GM19043 (cell line): ENCODE measurements around the gene BMP5.
"Not testable (repeated sequence)": the region's sequence is repeated elsewhere in the genome, so short reads cannot be mapped to it uniquely, and the experiment has no call there.

Source experiments
- ATAC-seq: cut with Tn5 transposase; IDR thresholded peaks from one replicate; pipeline ENCODE4 v1.9.1; 2021; ENCODE audit warnings: low read depth; ENCODE audit not compliant: unreplicated experiment

Gene BMP5

DNA sequence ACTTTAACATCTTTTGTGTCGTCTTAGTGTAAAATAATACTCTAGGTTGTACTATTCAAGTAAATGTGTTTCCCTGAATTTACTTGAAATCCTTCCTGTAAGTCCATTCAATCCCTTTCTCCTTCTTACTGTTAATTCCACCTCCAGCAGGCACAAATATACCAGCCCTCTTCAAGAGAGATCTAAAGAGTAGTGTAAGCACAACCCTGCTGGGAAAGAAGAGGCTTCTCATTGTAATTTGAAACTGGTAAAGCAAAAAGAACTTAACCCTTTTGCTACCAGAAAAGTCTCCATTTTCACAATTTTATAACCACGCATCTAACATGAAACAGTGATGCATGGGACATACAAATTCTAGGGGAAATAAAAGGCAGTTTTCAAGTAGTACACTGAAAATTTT, at the start of gene BMP5:
Gene BMP5 (minus strand): TSS at position 191 of the 400 bp plus-strand sequence. CDS start 725 bp downstream, outside the sequence.
- no peak for ATAC-seq

DNA sequence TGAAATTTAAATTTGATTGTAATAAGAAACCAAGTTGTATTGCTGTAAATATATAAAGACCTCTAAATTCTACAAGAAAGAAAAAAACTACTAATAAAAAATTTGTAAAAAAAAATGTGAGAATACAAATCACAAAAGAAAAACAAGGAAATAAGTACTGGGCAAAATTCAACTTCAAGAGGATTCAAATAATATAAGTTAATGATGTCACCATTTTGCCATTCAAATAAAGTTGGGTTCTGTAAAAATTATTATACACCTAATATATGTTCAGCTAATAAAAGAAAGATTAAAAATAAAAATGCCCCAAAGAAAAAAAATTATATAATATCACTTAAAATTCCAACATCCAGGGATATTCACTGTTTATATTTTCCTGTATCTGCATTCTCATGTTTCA, 47.0 kb upstream of the BMP5 start:
- no peak for ATAC-seq

DNA sequence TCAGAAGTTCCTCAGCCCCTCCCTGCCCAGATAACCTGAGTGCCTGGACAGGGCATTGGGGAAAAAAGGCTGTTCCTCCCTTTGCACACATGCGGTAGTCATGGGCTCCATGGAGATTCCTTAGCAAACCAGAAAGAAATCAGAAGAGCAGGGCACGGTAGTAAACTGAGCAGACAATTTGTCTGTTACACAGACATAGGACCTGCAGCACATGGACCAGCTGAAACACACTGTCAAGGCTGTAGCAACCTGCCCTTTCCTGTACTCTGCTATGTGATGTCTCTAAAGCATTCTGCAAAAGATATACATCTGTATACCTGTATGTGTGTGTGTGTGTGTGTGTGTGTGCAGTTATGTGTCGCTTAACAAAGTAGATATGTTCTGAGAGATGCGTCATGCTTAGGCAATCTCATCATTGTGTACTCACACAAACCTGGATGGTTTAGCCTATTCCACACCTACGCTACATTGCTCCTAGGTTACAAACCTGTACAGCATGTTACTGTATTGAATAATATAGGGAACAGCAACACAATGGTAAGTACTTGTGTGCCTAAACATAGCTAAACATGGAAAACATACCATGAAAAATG, 44.4 kb upstream of the BMP5 start:
- ATAC-seq = no peak

DNA sequence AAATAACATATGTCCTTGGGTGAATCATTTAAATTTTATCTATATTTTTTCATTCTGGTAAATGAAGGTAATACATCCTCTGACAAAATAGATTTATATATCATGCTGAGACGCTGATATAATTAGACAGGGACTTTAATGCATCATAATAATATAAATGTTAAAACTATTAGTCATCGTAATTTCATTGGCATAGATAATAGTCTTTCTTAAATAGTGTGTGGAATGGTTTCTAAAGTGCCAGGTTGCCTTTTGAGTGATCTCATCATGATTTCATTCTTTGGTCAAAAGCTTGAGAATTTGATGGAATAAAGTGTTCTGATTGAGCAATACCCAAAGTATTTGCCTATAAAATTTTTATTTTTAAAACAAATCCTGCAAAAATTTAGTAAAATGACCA, 43.2 kb upstream of the BMP5 start:
- no peak for ATAC-seq

DNA sequence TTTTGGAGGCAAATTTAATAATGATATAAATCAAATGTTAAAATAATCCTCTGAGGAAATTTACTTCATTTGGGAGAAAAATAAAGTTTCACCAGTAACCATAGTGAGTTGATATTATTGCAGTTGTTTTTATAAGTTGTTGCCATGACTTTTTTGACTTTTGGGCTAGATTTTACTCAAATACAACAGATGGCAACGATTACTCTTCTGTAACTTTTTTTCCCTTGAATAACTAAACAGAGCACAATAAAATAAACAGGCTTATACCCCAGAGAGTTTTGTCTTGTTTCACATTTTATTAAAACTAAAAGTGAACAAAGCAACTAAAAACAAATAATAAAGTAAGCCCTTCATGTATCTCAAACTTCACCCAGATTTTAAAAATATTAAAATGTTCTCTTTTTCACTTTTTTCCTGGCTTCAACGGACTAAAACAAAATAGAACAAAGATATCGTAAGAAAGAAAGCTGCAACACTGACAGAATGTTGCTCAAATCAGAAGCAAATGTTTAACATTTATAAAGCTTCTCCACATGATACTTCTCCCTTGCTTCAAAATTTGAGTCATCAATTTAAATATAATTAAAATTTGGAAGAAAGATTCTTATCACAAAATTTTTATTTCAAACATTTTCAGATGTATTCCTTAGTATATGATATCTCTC, 42.5 kb upstream of the BMP5 start:
- ATAC-seq = no peak

DNA sequence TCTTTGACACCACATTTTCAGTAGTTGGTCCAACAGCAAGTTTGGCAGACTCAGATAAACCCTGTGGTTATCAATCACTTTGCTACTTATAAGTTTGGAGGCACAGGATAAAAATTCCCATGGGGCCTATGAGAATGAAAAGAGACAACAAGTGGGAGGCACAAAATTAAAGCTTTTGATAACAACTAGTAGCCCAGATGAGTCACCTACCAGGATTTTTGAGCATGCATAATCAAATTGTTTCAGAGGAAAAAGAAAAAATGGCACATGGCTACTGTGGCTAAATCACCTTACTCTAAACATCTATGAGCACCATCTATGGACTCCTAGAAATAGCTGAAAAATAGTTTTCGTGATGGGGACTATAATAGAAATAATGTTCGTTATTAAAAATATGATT, 40.8 kb upstream of the BMP5 start:
- ATAC-seq = no peak

DNA sequence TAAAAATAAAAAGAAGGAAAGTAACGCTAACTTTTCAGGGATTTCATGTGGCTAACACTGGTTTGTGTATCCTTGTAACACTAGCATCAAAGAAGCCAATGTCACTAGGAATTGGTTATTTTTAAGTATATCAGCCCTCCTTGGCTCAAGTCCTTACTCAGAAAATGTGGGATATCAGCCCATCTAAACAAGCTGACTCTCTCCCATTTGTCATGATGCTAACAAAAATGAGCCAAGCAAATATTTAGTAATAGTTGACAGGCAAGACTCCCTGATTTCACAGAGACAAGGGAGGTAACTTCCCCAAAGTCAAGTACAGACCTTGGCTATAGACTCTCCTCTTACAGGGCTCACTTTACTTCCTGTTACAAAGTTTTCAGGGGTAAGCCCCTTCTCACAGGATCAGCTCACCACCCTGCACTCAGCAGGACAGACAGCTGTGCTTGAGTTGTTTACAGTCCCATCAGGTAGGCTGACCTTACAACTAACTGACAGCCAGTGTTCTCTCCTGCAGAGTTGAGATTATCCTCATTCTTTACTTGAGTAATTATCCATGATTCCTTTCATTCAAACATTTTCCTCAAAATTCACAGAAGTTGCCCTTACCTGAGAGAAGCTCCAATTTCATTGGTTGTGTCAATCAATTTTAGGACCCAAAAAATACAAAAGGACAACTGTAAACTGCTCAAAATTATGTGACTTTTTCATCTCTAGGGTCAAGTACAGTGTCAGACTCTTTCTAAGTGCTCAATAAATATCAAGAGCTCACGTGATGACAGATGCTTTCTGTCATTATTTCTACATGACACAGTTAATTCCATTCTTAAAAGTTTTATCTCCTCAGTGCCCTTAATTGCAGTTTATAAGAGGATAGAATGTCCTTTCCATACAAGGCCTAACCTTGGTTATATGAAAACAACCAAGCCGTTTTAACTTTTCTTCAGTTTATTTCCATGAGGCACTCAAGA, 38.1 kb upstream of the BMP5 start:
- ATAC-seq = no peak

DNA sequence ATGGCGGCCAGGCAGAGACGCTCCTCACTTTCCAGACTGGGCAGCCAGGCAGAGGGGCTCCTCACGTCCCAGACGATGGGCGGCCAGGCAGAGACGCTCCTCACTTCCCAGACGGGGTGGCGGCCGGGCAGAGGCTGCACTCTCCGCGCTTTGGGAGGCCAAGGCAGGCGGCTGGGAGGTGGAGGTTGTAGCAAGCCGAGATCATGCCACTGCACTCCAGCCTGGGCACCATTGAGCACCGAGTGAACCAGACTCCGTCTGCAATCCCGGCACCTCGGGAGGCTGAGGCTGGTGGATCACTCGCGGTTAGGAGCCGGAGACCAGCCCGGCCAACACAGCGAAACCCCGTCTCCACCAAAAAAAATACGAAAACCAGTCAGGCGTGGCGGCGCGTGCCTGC, 35.1 kb upstream of the BMP5 start:
- not testable (repeated sequence) for ATAC-seq

DNA sequence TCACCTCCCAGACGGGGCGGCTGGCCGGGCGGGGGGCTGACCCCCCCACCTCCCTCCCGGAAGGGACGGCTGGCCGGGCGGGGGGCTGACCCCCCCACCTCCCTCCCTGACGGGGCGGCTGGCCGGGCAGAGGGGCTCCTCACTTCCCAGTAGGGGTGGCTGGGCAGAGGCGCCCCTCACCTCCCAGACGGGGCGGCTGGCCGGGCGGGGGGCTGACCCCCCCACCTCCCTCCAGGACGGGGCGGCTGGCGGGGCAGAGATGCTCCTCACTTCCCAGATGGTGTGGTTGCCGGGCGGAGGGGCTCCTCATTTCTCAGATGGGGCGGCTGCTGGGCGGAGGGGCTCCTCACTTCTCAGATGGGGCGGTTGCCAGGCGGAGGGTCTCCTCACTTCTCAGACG, 34.5 kb upstream of the BMP5 start:
- not testable (repeated sequence) for ATAC-seq

DNA sequence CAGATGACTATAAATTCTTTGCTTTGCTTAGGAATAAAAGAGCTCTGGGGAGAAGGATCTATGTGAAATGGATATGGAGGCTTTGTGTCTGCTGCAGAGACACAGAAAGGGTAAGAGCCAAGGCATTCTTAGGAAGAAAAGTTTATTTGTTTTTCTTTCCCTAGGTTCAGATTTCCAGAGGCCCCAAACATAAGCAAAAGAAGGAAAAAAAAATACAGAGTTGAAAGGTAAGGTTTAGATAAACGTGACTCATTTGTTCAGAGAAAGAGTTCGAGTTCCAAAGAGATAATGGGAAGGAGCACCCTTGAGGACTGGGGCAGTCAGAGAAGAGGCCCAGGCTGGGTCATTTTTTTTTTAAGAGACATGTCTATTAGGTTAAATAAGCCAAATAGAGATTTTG, 27.4 kb upstream of the BMP5 start:
- no peak for ATAC-seq

DNA sequence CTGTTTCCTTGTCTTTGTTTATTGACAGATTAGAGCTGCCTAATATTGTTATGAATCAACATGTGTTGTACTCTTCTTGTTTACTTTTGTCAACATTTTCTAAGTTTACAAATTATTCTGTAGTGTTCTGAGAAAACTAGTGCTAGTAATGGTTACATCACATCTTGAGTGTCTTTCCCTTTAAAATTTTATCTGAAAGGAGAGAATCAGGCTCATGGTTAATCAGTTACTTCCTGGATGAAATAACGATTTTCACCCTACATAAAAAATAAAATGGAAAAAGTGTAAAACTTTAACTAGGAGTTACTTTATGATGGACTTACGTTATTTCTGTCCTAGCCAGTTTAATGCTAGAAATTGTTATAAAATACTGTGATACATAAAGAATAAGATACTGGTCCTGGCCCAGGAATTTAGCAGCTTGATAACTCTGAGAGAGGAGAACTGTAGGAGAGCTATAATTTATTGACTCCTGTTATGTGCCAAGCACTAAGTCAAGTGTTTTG, 26.4 kb upstream of the BMP5 start:
- ATAC-seq = no peak

DNA sequence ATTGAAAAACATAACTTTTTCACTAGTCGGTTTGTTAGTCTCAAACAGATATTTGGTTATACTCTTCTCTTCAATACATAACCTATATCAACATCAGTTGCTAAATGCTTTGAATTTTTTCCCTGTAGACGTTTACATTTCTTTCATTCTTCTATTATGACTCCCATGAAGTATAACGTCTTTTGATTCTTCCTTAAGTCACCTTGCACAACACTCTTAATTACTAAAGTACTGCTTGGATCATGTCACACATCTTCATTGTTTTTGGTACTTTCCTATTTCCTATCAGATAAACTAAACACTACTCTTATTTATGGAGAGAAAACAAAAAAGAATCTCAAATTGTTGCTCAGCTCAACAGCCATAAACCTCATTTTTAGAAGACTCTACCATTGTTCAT, 23.0 kb upstream of the BMP5 start:
- ATAC-seq = no peak

DNA sequence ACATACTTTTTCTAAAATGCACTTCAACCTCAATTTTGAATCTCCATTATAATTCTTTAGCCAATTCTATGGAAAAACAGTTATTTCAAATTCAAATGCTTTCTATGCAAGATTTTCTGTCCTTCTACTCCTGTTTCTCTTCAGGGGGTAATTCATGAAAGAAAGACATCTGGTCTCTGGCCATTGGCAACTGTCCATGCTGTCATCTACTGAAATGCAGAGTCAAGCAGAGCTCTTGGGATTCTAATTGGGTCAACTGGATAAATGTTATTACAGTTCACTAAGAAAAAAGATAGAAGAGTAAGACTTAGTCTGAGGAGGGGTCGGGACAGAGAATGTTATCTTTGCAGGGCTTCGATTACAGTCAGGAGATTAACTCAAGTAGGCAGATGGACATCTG, 22.0 kb upstream of the BMP5 start:
- no peak for ATAC-seq

DNA sequence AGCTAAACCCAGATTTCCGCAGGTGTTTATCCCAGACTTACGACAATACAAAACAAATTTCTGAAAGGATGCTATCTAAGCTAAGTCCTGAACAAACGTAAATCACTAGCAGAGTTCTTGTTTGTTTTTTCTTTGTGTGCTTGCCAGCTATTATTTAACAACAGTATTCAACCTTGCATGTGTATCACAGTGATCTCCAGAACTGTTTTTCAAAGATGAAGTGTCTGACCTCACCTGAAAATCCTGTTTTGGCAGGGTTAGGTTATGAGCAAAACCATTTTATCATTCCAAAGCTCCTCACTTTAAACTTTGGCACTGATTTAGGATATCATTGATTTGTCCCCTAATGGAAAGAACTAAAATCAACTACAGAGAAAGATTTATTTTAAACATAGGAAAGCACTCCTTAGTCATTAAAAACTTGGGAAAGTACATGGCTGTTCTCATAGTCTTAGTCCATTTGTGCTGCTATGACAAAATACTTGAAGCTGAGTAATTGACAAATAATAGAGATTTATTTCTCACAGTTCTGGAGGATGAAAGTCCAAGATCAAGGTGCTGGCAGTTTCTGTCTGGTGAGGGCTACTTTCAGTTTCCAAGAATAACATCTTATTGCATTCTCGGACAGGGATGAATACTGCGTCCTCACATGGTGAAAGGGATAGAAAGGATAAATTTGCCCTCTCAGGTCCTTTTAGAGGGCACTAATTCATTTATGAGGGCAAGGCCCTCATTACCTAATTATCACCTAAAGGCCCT, 20.8 kb upstream of the BMP5 start:
- no peak for ATAC-seq

DNA sequence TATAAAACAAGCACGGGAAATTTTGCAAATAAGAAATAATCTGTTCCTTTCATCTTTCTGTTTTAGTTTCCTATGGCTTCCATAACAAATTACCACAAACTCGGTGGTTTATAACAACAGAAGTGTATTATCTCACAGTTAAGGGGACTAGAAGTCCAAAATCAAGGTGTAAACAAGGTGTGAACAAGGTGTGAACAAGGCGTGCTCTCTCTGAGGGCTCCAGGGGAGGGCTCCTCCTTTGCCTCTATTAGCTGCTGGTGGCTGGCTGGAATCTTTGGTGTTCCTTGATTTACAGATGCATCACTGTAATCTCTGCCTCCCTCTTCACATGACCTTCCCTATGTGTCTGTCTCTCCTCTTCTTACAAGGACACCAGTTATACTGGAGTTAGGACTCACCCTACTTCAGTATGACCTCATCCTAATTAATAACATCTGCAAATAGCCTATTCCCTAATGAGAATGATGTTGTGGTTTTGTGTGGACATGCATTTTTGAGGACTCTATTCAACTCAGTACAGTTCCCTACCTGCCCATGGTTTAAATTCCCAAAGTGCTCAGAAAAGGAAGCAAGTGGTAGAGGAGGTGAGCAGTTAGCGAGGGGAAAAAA, 17.5 kb upstream of the BMP5 start:
- ATAC-seq = no peak

DNA sequence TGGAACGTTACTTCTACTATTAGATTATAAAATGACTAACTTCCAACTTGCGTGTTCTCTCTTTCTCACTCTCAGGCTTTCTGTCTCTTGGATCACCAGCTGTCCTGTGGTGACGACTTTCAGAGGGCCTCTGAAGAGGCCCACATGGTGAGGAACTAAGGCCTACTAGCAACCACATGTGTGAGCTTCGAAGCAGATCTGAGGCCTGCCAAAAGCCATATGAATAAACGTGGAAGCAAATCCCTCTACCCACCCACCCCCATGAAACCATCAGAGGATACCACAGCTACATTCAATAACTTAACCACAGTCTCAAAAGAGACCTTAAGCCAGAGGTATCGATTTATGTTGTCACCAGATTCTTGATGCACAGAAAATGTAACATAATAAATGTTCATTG, 13.5 kb upstream of the BMP5 start:
- no peak for ATAC-seq

DNA sequence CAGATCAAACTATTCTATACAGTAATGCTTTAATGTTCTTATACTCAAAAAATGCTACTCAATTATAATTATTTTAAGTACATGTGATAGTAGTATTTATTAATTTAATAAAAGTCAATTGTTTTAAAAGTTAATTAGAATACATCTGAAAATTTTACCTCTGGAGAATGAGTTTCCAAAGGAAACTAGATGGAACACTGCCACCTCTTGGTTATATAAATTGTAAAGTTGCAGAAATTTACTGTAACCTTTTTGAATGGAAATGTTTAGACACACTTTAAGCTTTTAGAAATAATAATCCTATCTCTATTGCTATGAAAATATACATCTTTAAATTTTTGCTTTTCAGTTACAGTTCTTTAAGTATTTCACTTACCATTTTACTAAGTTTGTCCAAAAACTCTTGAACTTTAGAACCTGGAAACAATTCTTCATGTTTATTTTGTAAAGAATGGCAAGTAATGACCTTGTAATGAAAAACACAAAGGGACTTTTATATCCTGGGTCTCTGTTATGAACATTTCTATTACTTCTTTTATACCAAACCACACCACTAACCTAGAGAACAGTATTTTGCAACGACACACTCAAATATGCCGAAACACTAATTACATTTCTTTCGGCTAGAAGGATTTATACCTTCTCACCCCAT, 10.9 kb upstream of the BMP5 start:
- ATAC-seq = no peak

DNA sequence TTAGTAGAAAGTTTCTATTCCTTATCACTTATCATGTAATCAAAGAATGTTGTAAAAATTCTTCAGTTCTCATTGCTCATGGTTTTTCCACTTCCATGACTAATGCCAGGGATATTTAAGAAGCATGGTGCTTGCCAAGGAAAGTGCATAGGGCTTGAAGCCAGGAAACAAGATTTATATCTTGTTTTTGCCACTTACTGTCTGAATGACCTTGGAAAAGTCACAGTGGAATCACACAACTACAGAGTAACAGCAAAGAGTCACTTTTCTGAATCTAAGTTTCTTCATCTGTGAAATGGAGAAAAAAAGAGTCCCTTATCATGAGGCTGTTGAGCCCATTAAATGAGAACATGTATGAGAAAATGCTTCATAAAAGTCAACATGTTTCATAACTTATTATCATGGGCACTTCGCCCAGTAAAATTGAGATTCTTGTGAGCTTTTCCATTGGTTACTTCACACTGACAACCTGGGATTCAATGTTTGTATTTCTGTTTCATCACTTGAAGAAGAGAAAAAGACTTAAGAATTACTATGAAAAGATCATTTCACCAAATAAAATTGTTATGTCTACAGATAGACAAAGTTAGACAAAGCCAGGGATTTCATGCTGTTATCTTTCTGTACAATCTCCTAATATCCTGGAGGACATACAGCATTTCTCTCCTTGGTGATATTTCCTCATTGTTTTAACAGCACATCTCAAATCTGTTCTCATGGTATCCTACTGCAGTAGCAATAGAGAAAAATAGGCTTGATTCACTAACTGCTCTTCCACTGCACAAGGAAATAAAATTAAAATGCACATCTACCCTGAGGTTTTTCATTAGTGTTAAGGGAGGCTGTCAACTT, 7.6 kb upstream of the BMP5 start:
- no peak for ATAC-seq

DNA sequence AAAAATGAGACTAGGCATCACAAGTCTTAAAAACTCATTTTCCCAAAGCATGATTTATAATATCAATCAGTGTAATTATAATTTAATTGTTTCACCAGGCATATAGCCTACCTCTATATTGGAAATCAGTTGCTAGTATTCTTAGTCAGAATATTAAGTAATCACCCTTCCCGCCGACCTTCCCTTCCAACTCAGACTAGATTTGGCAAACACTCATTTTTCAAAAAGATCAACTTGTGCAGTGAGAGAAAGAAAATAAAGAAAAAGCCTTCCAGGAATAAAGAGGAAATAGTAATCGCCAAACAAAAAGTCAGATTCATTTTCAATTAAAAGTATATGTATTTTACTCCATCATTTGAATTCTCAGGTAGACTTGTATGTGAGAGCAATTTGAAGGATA, 1.9 kb upstream of the BMP5 start:
- ATAC-seq = no peak
